OCI-LY7 (cell line): ENCODE measurements around the gene PRAMEF12. TPM values are rescaled to one million over a fixed set of nuclear protein-coding genes. Genes with fewer than 3 reads are reported as not detected.

Experiments
- BruUV-seq: library from RNA; stranded (reverse); fragments of 400-500 nt; replicated peaks from 2 replicates; lab custom pipeline; 2021; lab: Mats Ljungman, UMichigan
- CTCF ChIA-PET: fragments of 300-600 bp; sonication (Branson Sonifier 250); formaldehyde crosslinking; loops from one replicate; lab custom pipeline; 2022; ENCODE audit warnings: antibody characterized with exemption; ENCODE audit not compliant: unreplicated experiment; lab: Charles Lee
- POLR2A ChIA-PET: fragments of 300-600 bp; sonication (Branson Sonifier 250); formaldehyde crosslinking; loops from one replicate; lab custom pipeline; 2022; ENCODE audit warnings: antibody characterized with exemption; lab: Charles Lee
- DNase-seq: peaks from one replicate; pipeline ENCODE4 v3.0.0-alpha.2; 2015; ENCODE audit warnings: low spot score
- H2AFZ ChIP-seq: fragments of 200-600 bp; sonication (generic), shearing (Covaris generic); 2 replicates; pipeline ENCODE4 v1.6.1; 2014; ENCODE audit warnings: mild to moderate bottlenecking, antibody characterized with exemption, low read length, moderate library complexity
- H3K27ac ChIP-seq: fragments of 200-600 bp; sonication (generic); 2 replicates; pipeline ENCODE4 v1.5.1; 2014; ENCODE audit warnings: mixed run types, low read depth, mild to moderate bottlenecking, moderate library complexity, low read length, inconsistent platforms; ENCODE audit not compliant: poor library complexity, severe bottlenecking
- H3K36me3 ChIP-seq: fragments of 200-600 bp; sonication (generic); 2 replicates; pipeline ENCODE4 v1.6.1; 2014; ENCODE audit warnings: mild to moderate bottlenecking, antibody characterized with exemption, low read length, moderate library complexity, mixed read lengths; ENCODE audit not compliant: insufficient read depth
- H3K4me1 ChIP-seq: fragments of 200-600 bp; sonication (generic); 2 replicates; pipeline ENCODE4 v1.5.1; 2014; ENCODE audit warnings: mild to moderate bottlenecking, low read length; ENCODE audit not compliant: insufficient read depth, poor library complexity, severe bottlenecking
- H3K4me2 ChIP-seq: fragments of 200-600 bp; sonication (generic); 2 replicates; pipeline ENCODE4 v1.6.1; 2014; ENCODE audit warnings: mild to moderate bottlenecking, low read length
- H3K4me3 ChIP-seq: fragments of 200-600 bp; sonication (generic); 2 replicates; pipeline ENCODE4 v1.5.1; 2014; ENCODE audit warnings: mild to moderate bottlenecking, low read depth, low read length; ENCODE audit not compliant: poor library complexity, severe bottlenecking
- H3K79me2 ChIP-seq: fragments of 200-600 bp; sonication (generic); 2 replicates; pipeline ENCODE4 v1.6.1; 2016; ENCODE audit warnings: low read depth, mild to moderate bottlenecking, low read length, moderate library complexity, mixed read lengths; ENCODE audit not compliant: insufficient read depth
- H3K9me2 ChIP-seq: fragments of 200-600 bp; sonication (generic); 2 replicates; pipeline ENCODE4 v1.6.1; 2016; ENCODE audit warnings: mild to moderate bottlenecking, low read length, mixed read lengths; ENCODE audit not compliant: insufficient read depth
- H3K9me3 ChIP-seq: fragments of 200-600 bp; sonication (generic); 2 replicates; pipeline ENCODE4 v1.6.1; 2014; ENCODE audit warnings: mild to moderate bottlenecking, mixed run types, low read length, mixed read lengths
- H4K20me1 ChIP-seq: fragments of 200-600 bp; sonication (generic); 2 replicates; pipeline ENCODE4 v1.6.1; 2014; ENCODE audit warnings: mild to moderate bottlenecking, antibody characterized with exemption, low read length, moderate library complexity, mixed read lengths; ENCODE audit not compliant: insufficient read depth
- CTCF ChIP-seq: fragments of 200-600 bp; sonication (generic); conservative IDR thresholded peaks from 2 replicates; pipeline ENCODE4 v1.5.1; 2014; ENCODE audit warnings: mild to moderate bottlenecking, antibody characterized with exemption, low read length, moderate library complexity, mixed read lengths
- EZH2phosphoT487 ChIP-seq: fragments of 200-600 bp; sonication (generic); IDR thresholded peaks from 2 replicates; pipeline ENCODE4 v1.6.1; 2018; ENCODE audit warnings: low read depth, borderline replicate concordance, mild to moderate bottlenecking, mixed run types, antibody characterized with exemption, low read length, moderate library complexity, mixed read lengths
- intact Hi-C: fragments of 100-400 bp; cut with micrococcal nuclease; formaldehyde crosslinking; loops from one replicate; pipeline ENCODE4 v1.10.0; 2022; ENCODE audit not compliant: unreplicated experiment
- total RNA-seq, 2 experiments: library from RNA; depleted of rRNA in 1 of 2; stranded (reverse); fragments of >200 nt in 1 of 2; shearing (Covaris generic) in 1 of 2; gene quantifications; 2 replicates each; pipeline ENCODE4 v1.2.3, GENCODE V29; 2014 to 2022

Gene PRAMEF12
- total RNA-seq, 2 experiments from 2014 or later = not detected

DNA sequence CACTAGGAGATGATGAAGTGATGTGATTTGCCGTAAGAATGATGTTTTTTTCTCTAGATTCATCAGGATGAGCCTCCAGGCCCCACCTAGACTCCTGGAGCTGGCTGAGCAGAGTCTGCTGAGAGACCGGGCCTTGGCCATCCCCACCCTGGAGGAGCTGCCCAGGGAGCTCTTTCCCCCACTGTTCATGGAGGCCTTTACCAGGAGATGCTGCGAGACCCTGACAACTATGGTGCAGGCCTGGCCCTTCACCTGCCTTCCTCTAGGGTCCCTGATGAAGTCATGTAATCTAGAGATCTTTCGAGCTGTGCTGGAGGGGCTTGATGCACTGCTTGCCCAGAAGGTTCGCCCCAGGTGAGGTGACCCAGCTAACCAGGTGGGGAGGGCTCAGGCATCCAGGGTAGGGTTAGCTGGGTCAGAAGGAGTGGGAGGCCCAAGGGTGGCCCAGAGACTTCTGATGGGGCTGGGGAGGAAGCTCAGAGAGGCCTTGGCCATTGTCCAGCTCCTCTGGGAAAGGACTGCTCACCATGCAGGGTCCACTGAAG, 1.3 kb downstream of the PRAMEF12 start:
- no TSS peak for BruUV-seq
- no peaks in the 10 kb centered on the region for H3K79me2 ChIP-seq
- no peaks in the 10 kb centered on the region for H3K36me3 ChIP-seq
- no peak overlapping the region for H3K27ac ChIP-seq
- H2AFZ ChIP-seq = no peak overlapping the region
- H3K4me2 ChIP-seq = no peak overlapping the region
- no peaks in the 10 kb centered on the region for H3K9me2 ChIP-seq
- TF ChIP-seq CTCF = no peak
- no peak for TF ChIP-seq EZH2phosphoT487
- H3K9me3 ChIP-seq = no peaks in the 10 kb centered on the region
- ChIA-PET POLR2A (no interaction called here), CTCF (no interaction called here)
- no peaks in the 10 kb centered on the region for H3K4me1 ChIP-seq
- H4K20me1 ChIP-seq = no peaks in the 10 kb centered on the region
- DNase-seq = no peak
- H3K4me3 ChIP-seq = no peak overlapping the region
- intact Hi-C loops = no loop called here

DNA sequence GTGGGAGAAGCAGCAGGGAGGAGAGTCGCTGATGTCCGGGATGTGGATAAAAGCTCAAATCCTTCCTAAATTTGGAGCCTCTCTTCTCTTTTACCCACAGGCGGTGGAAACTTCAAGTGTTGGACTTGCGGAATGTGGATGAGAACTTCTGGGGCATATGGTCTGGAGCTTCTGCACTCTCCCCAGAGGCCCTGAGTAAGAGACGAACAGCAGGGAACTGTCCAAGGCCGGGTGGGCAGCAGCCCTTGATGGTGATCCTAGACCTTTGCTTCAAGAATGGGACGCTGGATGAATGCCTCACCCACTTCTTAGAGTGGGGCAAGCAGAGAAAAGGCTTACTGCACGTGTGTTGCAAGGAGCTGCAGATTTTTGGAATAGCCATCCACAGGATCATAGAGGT, 1.9 kb downstream of the PRAMEF12 start:
- POLR2A ChIA-PET = no interaction called here
- intact Hi-C loops = no loop called here
- no peak for DNase-seq

More for the DNA sequence above, 1.9 kb downstream of the PRAMEF12 start:
- Histone ChIP-seq H2AFZ (no peak overlapping the region), H3K4me2 (no peak overlapping the region), H3K9me3 (no peaks in the 10 kb centered on the region), H3K9me2 (no peaks in the 10 kb centered on the region), H3K27ac (no peak overlapping the region), H3K79me2 (no peaks in the 10 kb centered on the region), H3K4me3 (no peak overlapping the region), H3K36me3 (no peaks in the 10 kb centered on the region), H3K4me1 (no peaks in the 10 kb centered on the region), H4K20me1 (no peaks in the 10 kb centered on the region)
- CTCF ChIA-PET = no interaction called here
- TF ChIP-seq CTCF = no peak
- BruUV-seq = no TSS peak
